Measurements from ENCODE around the gene LCMT2. TPM values are rescaled to one million over a fixed set of nuclear protein-coding genes. Genes with fewer than 3 reads are reported as not detected.

The LCMT2 gene
- total RNA-seq, 1 donor from 2014 or later: 8.1 TPM

DNA sequence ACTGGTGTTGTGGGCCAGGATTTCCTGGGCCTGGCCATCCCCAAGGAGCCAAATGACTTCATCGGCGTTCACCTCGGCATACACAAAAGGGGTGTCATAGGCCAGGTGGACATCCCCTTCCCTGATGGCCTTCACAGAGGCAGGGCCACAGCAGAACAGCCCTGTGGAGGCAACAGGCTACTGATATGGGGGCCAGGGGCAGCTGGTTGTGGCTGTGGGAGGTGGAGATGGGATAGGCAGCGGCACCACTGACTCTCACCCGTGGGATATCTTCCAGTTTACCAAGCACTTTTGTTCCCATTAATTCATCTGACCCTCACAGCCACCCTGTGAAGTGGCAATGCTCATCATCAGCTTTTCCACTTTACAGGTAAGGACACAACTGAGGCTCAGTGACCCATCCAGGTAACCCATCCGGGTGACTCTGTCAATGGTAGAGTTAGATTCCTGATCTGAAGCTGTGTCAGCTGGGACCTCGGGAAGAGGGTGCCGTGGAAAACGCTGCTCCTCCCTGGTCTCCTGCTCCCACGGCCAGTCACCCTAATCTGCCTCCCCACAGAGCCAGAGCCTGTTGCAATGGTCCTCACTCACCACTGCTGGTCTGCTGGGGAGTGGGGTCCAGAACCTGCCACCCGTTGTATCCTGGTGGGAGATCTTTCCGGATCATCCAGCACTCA lies 48.3 kb downstream of the LCMT2 start:
- Histone ChIP-seq H3K4me1 (no peaks in the 10 kb centered on the region), H3K27ac (no peak overlapping the region), H3K9me3 (no peaks in the 10 kb centered on the region), H3K36me3 (no peaks in the 10 kb centered on the region), H3K4me3 (no peak overlapping the region), H3K27me3 (no peaks in the 10 kb centered on the region)
- DNase-seq (no peak), ATAC-seq (no peak)
- intact Hi-C loops (cut with DNase I): no loop called here
- TF ChIP-seq, protein P1, sequence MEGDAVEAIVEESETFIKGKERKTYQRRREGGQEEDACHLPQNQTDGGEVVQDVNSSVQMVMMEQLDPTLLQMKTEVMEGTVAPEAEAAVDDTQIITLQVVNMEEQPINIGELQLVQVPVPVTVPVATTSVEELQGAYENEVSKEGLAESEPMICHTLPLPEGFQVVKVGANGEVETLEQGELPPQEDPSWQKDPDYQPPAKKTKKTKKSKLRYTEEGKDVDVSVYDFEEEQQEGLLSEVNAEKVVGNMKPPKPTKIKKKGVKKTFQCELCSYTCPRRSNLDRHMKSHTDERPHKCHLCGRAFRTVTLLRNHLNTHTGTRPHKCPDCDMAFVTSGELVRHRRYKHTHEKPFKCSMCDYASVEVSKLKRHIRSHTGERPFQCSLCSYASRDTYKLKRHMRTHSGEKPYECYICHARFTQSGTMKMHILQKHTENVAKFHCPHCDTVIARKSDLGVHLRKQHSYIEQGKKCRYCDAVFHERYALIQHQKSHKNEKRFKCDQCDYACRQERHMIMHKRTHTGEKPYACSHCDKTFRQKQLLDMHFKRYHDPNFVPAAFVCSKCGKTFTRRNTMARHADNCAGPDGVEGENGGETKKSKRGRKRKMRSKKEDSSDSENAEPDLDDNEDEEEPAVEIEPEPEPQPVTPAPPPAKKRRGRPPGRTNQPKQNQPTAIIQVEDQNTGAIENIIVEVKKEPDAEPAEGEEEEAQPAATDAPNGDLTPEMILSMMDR (IDR thresholded peaks at IDR 0.05): no peak

DNA sequence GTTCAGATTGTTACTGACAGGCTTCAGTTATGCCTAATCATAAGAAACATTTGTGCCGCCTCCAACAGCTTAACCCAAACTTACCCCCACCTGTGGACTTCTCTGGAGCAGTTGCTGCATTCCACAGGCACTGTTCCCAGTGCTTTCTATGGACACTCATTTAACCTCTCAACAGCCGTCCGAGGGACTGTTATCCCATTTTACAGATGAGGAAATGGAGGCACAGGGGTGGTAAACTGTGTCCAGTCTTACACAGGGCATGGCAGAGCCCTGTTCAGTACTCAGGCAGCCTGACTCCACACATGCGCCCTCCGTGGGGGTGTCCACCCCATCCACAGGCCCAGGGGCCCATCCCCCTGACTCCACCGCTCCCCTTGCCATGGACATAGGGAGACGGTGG lies 49.4 kb downstream of the LCMT2 start:
- H3K4me3 ChIP-seq: no peak overlapping the region
- no peaks in the 10 kb centered on the region for H3K36me3 ChIP-seq
- H3K9me3 ChIP-seq: no peaks in the 10 kb centered on the region
- TF ChIP-seq, protein P1 (IDR thresholded peaks at IDR 0.05): no peak
- no peaks in the 10 kb centered on the region for H3K4me1 ChIP-seq
- no peak overlapping the region for H3K27ac ChIP-seq
- DNase-seq: no peak
- ATAC-seq: no peak
- intact Hi-C loops (cut with DNase I): no loop called here
- H3K27me3 ChIP-seq: no peaks in the 10 kb centered on the region

GRCh38 chr15:43279496-43279895 lies 50.9 kb downstream of the LCMT2 start:
- TF ChIP-seq, protein P1 (IDR thresholded peaks at IDR 0.05): no peak
- ATAC-seq (peak; percentile 28), DNase-seq (no peak)
- H3K4me1 ChIP-seq: no peaks in the 10 kb centered on the region
- no peaks in the 10 kb centered on the region for H3K36me3 ChIP-seq
- no peak overlapping the region for H3K4me3 ChIP-seq
- intact Hi-C loops (cut with DNase I): no loop called here
- no peaks in the 10 kb centered on the region for H3K27me3 ChIP-seq
- no peaks in the 10 kb centered on the region for H3K9me3 ChIP-seq
- H3K27ac ChIP-seq: no peak overlapping the region

DNA sequence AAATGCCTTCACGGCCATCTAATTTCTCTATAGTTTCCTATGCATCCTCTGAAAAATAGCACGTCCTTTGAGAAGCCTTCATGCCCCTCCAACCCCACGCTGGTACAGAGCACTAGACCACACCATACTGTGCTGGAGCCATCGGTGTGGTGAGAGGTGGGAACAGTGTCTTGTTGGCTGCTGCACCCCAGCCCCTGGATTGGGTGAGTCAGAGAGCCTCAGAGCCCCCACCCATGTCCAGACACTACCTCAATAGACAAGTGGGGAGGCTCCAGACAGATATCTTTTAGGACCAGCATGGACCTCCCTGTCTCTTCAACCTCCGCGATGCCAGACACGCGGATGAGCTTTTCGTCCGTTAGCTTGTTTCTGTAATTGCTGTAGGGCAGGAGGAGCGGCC lies 51.5 kb downstream of the LCMT2 start:
- no peak overlapping the region for H3K27ac ChIP-seq
- intact Hi-C loops (cut with DNase I): no loop called here
- H3K4me3 ChIP-seq: no peak overlapping the region
- no peak for DNase-seq
- no peak for ATAC-seq
- no peaks in the 10 kb centered on the region for H3K27me3 ChIP-seq
- H3K4me1 ChIP-seq: no peaks in the 10 kb centered on the region
- no peaks in the 10 kb centered on the region for H3K36me3 ChIP-seq
- H3K9me3 ChIP-seq: no peaks in the 10 kb centered on the region
- TF ChIP-seq, protein P1 (IDR thresholded peaks at IDR 0.05): no peak

DNA sequence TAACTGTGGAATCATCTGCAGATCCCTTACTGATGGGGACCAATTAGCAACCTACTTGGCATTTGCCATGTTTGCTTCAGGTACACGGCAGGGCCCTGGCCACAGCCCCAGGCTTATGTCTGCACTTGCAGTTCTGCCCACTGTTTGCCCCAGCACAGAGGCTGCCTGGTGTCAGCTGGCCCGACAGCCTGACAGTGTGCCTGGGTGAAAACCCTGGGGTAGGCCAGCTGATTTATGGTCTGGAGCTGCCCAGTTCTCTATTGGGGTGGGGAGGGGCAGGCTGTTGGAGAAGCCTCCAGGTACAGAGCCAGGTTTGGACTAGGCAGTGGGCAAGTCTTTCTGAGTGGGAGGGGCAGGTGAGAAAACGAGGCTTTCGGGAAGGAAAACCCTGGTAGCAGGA lies 52.5 kb downstream of the LCMT2 start:
- TF ChIP-seq, protein P1 (IDR thresholded peaks at IDR 0.05): no peak
- DNase-seq: no peak
- no peak overlapping the region for H3K4me3 ChIP-seq
- H3K27me3 ChIP-seq: no peaks in the 10 kb centered on the region
- ATAC-seq: no peak
- no peaks in the 10 kb centered on the region for H3K4me1 ChIP-seq
- no peaks in the 10 kb centered on the region for H3K36me3 ChIP-seq
- H3K27ac ChIP-seq: no peak overlapping the region
- intact Hi-C loops (cut with DNase I): no loop called here
- H3K9me3 ChIP-seq: no peaks in the 10 kb centered on the region
